GM12878 (cell line): Measurements from ENCODE around the gene POMP. TPM values are rescaled to one million over a fixed set of nuclear protein-coding genes. Genes with fewer than 3 reads are reported as not detected.

Source experiments
- ATF2 ChIP-seq: IDR thresholded peaks from 2 replicates; pipeline ENCODE4 v1.6.1; 2012; ENCODE audit warnings: low read length, inconsistent platforms
- CBX3 ChIP-seq: fragments of 200-600 bp; sonication (generic); IDR thresholded peaks from 2 replicates; pipeline ENCODE4 v1.6.1; 2016; ENCODE audit warnings: low read depth, borderline replicate concordance
- CTCF ChIP-seq, 3 experiments: IDR thresholded peaks in 2 of 3; conservative IDR thresholded peaks in 1 of 3; 2 replicates each; pipeline ENCODE4 v1.5.1; 2011; ENCODE audit warnings: low read depth in 3 of 3, low read length in 3 of 3, mild to moderate bottlenecking in 3 of 3, control low read depth in 2 of 3, moderate library complexity in 2 of 3, inconsistent platforms in 1 of 3, mixed read lengths in 1 of 3; ENCODE audit not compliant: control insufficient read depth in 2 of 3, insufficient read depth in 1 of 3; ENCODE audit errors: extremely low read depth in 1 of 3
- ESRRA ChIP-seq: IDR thresholded peaks from 2 replicates; pipeline ENCODE4 v1.6.1; 2012; ENCODE audit warnings: mild to moderate bottlenecking, low read length, improper control_type of control experiment
- GABPA ChIP-seq: IDR thresholded peaks from 2 replicates; pipeline ENCODE4 v1.6.1; 2014; ENCODE audit warnings: antibody characterized with exemption, low read depth, mild to moderate bottlenecking, inconsistent platforms
- HDAC6 ChIP-seq: fragments of 200-600 bp; sonication (generic); IDR thresholded peaks from one replicate; pipeline ENCODE4 v1.8.0; 2017; ENCODE audit warnings: antibody characterized with exemption; ENCODE audit not compliant: unreplicated experiment
- HDGF ChIP-seq: fragments of 450-650 bp; IDR thresholded peaks from 2 replicates; pipeline ENCODE4 v1.6.1; 2016; ENCODE audit warnings: antibody characterized with exemption
- IKZF1 ChIP-seq: fragments of 450-650 bp; conservative IDR thresholded peaks from 2 replicates; pipeline ENCODE4 v1.6.1; 2017; ENCODE audit warnings: antibody characterized with exemption, mild to moderate bottlenecking
- IKZF2 ChIP-seq, 2 experiments: fragments of 450-650 bp; IDR thresholded peaks; 2 replicates each; pipeline ENCODE4 v1.6.1; 2017; ENCODE audit warnings: mild to moderate bottlenecking in 2 of 2, moderate library complexity in 2 of 2
- JUNB ChIP-seq: IDR thresholded peaks from 2 replicates; pipeline ENCODE4 v1.6.1; 2016; ENCODE audit warnings: antibody characterized with exemption, mild to moderate bottlenecking
- MEF2B ChIP-seq: fragments of 450-650 bp; IDR thresholded peaks from 2 replicates; pipeline ENCODE4 v1.6.1; 2018; ENCODE audit warnings: mild to moderate bottlenecking, moderate library complexity; ENCODE audit not compliant: partially characterized antibody, poor library complexity, severe bottlenecking
- MLLT1 ChIP-seq: fragments of 450-650 bp; IDR thresholded peaks from 2 replicates; pipeline ENCODE4 v1.6.1; 2016; ENCODE audit warnings: mild to moderate bottlenecking
- NFXL1 ChIP-seq: fragments of 450-650 bp; IDR thresholded peaks from 2 replicates; pipeline ENCODE4 v1.6.1; 2017; ENCODE audit warnings: antibody characterized with exemption, mild to moderate bottlenecking, borderline replicate concordance
- RB1 ChIP-seq: fragments of 450-650 bp; formaldehyde crosslinking; IDR thresholded peaks from 2 replicates; pipeline ENCODE4 v1.6.1; 2017; ENCODE audit warnings: mild to moderate bottlenecking, borderline replicate concordance
- RUNX3 ChIP-seq: IDR thresholded peaks from 2 replicates; pipeline ENCODE4 v1.6.1; 2012; ENCODE audit warnings: low read length, inconsistent platforms
- SKIL ChIP-seq: fragments of 450-650 bp; IDR thresholded peaks from 2 replicates; pipeline ENCODE4 v1.6.1; 2017; ENCODE audit warnings: mild to moderate bottlenecking, low read depth, inconsistent platforms; ENCODE audit not compliant: poor library complexity, severe bottlenecking
- SMC3 ChIP-seq: IDR thresholded peaks from 2 replicates; pipeline ENCODE4 v1.6.1; 2011; ENCODE audit warnings: low read length, improper control_type of control experiment, borderline replicate concordance
- SP1 ChIP-seq: IDR thresholded peaks from one replicate; pipeline ENCODE4 v1.6.1; 2011; ENCODE audit warnings: low read depth, low read length
- SPI1 ChIP-seq: IDR thresholded peaks from 2 replicates; pipeline ENCODE4 v1.6.1; 2011; ENCODE audit warnings: low read depth, mild to moderate bottlenecking, low read length, moderate library complexity, borderline replicate concordance; ENCODE audit not compliant: insufficient read depth
- SRF ChIP-seq, 2 experiments: IDR thresholded peaks; 2 replicates each; pipeline ENCODE4 v1.6.1; 2011; ENCODE audit warnings: low read depth in 2 of 2, low read length in 2 of 2, mild to moderate bottlenecking in 1 of 2, moderate library complexity in 1 of 2
- TBL1XR1 ChIP-seq: IDR thresholded peaks from 2 replicates; pipeline ENCODE4 v1.6.1; 2012; ENCODE audit warnings: low read depth, low read length, improper control_type of control experiment
- TCF12 ChIP-seq: IDR thresholded peaks from 2 replicates; pipeline ENCODE4 v1.6.1; 2011; ENCODE audit warnings: low read depth, mild to moderate bottlenecking, low read length
- WRNIP1 ChIP-seq: IDR thresholded peaks from 2 replicates; pipeline ENCODE4 v1.6.1; 2011; ENCODE audit warnings: low read depth, low read length, improper control_type of control experiment, borderline replicate concordance
- YY1 ChIP-seq: IDR thresholded peaks from 2 replicates; pipeline ENCODE4 v1.6.1; 2011; ENCODE audit warnings: low read depth, mild to moderate bottlenecking, low read length
- ZBED1 ChIP-seq: IDR thresholded peaks from 2 replicates; pipeline ENCODE4 v1.6.1; 2016; ENCODE audit warnings: borderline replicate concordance
- polyA plus RNA-seq, 11 experiments: library from polyadenylated mRNA; depleted of rRNA in 4 of 11; unstranded in 6 of 11; stranded (reverse) in 5 of 11; fragments of >200 nt; fragmentation: Nextera tagmentation in 4 of 11; fragmentation: Illumina TruSeq in 1 of 11; extraction: Ambion mirVana in 4 of 11; extraction: Trizol in 1 of 11; gene quantifications; 1 replicate in 1 of 11; 2 replicates in 10 of 11; pipeline versions ENCODE4 v1.2.1 to v1.2.3, GENCODE V29; 2011 to 2016; ENCODE audit warnings: inconsistent platforms in 2 of 11, missing spikeins in 2 of 11, low read depth in 1 of 11
- total RNA-seq, 4 experiments: library from RNA; depleted of rRNA in 3 of 4; stranded (reverse); fragments of >200 nt in 3 of 4; fragmentation: Illumina TruSeq in 1 of 4; extraction: Trizol in 1 of 4; gene quantifications; 2 replicates each; pipeline versions ENCODE4 v1.2.1 to v1.2.3, GENCODE V29; 2013 to 2021

Gene POMP
- total and polyA plus RNA-seq, 10 of the 15 experiments (the other 5 are each of a cell fraction or from before 2014, with no cell fraction given) = 90.4 to 668 (median 144) TPM

GRCh38 chr13:28636677-28637317, 22.1 kb upstream of the POMP start (continued):
- TF ChIP-seq TBL1XR1 (peak; percentile 49; the same call in 1 of the 2 replicates), IKZF1 (peak; percentile 88), SKIL (peak; percentile 45), NFXL1 (no peak), CBX3 (no peak), YY1 (peak; percentile 90), SMC3 (peak; percentile 90), HDAC6 (no peak), ZBED1 (peak; percentile 70; the same call in 1 of the 2 replicates), RB1 (peak; percentile 30; the same call in 1 of the 2 replicates), IKZF2 (IDR thresholded peaks at IDR 0.05) (peak; percentile 88 to 91), CTCF (IDR thresholded peaks at IDR 0.05 in 2 of 3, conservative IDR thresholded peaks at IDR 0.05 in 1 of 3; ENCODE audit: control insufficient read depth in 2 of 3, extremely low read depth in 1 of 3, insufficient read depth in 1 of 3, low read depth in 3 of 3, low read length in 3 of 3) (peak; percentile 78 to 86 (median 86)), MEF2B (peak; percentile 70), MLLT1 (peak; percentile 52; the same call in 1 of the 2 replicates), TCF12 (peak; percentile 47; the same call in 1 of the 2 replicates), HDGF (no peak), ATF2 (peak; percentile 58), SP1 (no peak), GABPA (0 out of 2 replicates have a peak, but pooled peaks have one; percentile 52), JUNB (peak; percentile 52), WRNIP1 (no peak), SRF (IDR thresholded peaks at IDR 0.05; ENCODE audit: low read depth in 2 of 2, low read length in 2 of 2) (0 out of 4 replicates have a peak, but pooled peaks of 1 of the 2 experiments have one; percentile 33), ESRRA (no peak), RUNX3 (peak; percentile 98), SPI1 (peak; percentile 82)
